HG02970 (cell line): ENCODE measurements around the gene GALNT18.
"Not testable (repeated sequence)": the region's sequence is repeated elsewhere in the genome, so short reads cannot be mapped to it uniquely, and the experiment has no call there.

Source experiments
- ATAC-seq: cut with Tn5 transposase; IDR thresholded peaks from one replicate; pipeline ENCODE4 v1.9.1; 2021; ENCODE audit warnings: mild to moderate bottlenecking, moderate library complexity, moderate number of reproducible peaks; ENCODE audit not compliant: unreplicated experiment, low FRiP score

Gene GALNT18

DNA sequence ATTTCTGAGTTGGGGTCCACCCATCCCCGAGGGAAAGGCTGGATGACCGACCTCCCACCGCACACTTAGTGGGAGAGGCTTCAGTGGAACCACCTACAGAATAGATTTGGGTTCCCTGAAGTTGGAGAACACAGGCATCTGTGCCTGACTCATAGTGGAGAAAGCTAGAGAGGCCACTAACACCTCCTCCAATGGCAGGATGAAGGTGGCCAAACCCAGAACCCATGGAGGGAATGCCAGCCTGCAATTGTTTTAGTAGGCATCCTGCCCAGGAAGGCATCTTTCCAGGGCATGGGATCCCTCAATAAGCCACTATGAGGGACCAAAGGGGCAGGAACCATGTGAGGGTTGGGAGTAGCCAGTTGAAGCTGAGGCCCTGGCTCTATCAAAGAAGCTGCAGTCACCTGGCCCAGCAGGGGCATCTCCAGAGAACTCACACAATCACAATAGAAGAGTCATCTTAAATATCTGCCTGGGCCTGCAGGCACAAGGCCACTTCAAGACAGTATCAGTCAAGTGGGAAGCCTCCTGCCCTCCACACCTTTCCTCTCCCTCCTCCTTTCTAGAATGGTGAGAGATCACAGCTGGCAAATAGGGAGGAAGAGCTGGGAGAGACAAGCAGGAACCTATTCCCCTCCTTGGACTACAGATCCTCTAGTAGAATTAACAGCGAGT lies 144.7 kb downstream of the GALNT18 start:
- no peak for ATAC-seq

DNA sequence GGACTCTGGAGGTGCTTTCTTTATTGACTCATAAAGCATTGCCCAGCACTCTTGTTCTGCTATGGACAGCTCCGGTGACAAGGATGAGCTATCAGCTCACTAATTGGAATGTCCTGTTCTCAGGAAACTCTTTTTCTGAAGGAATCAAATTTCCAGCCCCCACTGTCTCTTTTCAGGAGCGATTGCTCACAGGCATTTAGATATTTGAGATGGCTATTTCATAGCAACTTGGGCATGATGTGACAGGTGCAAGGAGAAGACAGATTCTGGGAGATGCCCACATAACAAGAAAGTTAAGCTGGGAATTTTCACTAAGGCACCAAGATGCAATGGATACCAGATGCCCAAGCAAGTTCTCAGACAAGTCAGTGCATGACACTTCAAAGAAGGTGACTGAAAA lies 145.3 kb downstream of the GALNT18 start:
- no peak for ATAC-seq

DNA sequence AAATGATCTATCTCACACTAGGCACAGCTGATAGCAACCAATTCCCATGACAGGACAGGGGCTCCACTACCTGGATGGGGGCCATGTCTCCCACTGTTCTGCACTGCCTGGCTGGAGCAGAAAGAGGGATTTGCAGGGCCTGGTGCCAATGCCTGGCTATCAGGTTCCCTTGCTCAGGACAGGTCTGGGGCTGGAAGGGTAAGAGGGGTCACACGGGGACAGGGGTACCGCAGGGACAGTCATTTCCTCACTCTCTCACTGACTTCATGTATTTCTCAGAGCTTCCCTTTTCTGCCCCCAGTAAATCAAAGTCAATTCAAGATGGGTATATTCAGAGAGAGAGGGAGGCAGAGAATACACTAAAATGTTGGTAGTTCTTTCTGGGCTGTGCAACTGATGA lies 149.7 kb downstream of the GALNT18 start:
- no peak for ATAC-seq

DNA sequence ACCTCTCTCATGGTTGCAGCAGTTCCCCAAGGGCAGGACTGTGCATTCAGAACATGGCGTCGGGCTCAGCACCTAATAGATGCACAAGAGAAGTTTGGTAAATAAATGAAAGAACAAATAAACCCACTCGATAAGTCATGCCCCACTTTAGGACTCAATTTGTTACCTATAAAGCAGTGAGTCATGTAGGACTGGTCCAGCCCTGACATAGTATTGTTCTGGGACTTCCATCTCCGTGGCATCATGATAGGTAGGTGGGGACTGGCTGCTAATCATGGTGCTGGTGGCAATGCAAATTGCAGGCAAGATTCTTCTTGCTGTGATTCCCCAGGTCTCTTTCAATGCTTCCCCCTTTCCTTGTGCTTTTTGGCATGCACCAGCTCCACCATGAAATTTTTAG lies 150.6 kb downstream of the GALNT18 start:
- ATAC-seq = no peak

DNA sequence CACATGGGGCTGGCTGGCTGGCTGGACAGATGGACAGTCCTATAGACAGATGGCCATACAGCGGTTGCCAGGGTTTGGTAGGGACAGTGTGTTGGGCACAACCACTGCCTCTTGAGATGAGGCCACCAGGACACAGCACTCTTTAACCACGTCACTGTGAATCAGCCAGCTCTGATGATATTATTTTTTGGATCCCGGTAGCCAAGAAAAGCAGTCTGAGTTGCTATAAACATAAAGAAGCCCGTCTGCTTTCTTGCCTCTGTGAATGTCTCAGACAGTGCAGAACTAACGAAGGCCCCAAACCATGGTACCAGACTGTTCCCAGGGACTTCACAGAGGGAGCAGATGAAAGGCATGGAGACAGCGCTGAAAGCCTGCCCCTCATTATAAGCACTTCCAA lies 152.9 kb downstream of the GALNT18 start:
- ATAC-seq = no peak

DNA sequence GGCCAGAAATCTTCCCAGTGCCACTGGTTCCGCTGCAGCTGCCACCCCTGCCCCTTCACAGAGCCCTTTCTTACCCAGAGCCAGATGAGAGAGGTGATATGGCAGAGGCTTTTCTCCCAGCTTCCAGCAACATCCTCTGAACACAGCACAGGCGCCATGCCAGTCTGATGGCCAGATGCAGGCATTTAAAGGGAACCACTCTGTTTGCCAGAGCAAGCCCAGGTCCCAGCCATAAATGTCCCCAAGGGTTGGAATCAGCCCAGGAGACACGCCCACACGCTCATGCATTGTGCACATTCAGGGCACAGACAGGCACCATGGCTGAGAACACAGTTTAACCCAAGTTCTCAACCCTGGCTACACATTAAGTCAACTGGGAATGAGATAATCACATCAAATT lies 154.5 kb downstream of the GALNT18 start:
- no peak for ATAC-seq

DNA sequence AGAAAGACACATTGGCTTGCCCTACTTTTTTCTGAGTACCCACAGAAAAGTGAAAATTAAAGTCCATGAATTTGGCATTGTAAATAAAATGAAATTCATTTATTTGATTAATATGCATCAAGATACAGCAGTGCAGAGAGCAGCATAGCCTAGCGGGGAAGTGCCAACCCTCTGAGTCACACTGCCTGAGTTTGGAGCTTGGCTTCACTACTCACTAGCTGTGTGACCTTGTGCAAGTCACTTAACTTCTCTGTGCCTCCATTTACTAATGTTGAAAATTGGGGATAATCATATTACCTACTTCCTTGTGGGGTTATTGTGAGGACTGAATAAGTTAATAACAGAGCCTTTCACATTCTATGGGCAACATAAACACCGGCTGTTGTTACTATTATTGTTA lies 157.2 kb downstream of the GALNT18 start:
- no peak for ATAC-seq

DNA sequence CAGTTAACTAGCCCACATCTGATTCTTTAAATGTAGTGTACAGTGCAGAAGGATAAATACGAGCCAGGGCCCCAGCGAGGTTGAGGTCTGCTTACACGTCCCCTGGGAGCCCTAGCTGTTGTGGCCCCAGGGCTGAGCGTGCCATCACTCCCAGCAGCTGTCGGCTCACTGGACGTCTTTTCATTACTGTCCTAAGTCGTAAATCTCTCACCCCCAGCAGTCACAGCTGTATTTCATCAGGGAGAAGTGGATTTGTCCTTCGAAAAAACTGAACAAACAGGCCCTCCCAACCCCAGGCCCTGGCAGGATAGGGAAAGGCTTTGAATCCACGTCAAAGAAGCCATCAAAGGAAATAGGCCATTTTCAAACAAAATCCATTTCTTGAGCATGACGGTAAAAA lies 158.4 kb downstream of the GALNT18 start:
- no peak for ATAC-seq

DNA sequence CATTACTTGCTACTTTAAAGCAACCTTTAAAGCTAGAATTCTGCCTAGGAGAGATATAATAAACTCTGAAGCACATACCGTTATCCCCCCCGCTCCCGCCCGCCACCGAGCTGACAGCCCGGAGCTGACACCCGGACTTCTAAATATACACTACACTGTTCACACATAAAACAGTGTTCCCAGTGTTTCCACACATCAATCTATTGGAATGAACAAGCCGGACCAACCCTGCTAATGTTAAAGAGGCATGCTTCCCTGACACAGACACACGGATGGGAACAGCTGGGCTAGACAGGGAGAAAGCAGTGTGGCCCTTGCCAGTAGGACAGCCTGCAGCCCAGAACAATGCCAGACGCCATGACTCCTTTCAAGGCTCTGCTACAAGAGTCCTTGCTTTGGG lies 160.3 kb downstream of the GALNT18 start:
- ATAC-seq = no peak

DNA sequence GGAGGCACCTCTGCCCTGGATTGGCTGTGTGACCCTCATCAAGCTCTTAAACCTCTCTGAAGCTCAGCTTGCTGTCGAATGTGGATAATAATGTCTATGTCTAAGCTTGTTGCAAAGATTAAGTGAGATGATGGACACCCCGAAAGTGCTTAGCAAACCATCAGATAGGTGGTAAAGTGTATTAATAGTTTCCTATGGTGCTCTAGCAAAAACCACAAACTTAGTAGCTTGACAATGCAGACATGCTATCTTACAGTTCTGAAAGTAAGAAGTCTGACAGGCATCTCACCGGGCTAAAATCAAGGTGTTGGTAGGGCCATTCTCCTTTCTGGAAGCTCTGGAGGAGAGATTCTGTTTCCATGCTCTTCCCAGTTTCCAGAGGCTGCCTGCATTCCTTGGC lies 162.2 kb downstream of the GALNT18 start:
- no peak for ATAC-seq

DNA sequence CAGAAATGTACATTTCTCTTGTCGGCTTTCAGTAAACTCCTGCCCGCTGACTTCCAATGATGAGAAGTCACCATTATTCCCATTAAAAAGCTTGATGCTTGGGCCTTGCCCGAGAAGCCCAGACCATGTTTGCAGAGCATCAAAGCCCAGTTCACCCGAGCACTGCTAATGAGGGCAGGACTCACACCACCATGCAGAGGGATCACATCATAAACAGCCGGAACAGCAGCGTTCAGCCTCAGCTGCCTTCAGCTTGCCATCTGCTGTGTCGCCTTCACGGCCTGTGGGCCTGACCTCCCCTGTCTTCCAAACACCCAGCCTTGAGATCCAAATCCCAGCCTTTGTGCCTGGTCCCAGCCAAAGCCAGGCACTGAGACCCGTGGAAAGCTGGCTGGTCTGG lies 163.3 kb downstream of the GALNT18 start:
- no peak for ATAC-seq

DNA sequence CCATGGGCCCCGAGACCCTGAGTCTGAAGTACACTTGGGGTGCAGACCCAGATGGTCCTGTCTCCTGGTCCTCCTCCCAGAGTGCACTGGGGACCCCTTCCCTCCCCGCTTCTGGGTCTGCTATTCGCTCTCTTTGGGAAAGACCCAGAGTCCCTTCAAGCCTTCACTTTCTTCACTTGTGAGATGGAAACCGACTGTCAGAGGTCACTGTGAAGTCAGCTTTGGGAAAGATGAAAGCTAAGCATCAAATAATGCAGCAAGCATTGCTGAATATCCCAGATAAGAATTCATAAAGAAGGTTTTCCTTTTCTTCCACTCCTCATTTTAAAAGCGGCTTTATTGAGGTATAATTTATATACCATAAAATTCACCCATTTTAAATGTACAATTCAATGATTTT lies 163.8 kb downstream of the GALNT18 start:
- ATAC-seq = no peak

DNA sequence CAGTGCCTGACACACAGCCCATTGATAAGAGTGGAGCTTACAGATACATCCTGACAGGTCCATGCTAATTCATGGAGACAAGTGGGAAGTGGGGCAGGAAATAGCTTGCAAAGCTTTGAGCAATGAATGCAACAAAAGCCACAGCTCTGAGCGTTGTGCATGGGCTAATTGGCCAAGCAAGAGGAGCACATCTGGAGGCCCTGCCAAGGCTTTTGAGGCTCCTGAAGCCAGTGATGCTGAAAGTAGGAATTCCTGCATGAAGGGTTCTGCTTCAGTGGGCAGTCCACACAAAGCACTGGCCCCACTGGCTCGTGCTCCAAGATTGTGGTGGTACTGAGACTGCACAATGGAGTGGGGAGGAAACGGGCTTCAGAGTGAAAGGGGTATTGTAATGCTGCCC lies 164.9 kb downstream of the GALNT18 start:
- ATAC-seq = no peak

DNA sequence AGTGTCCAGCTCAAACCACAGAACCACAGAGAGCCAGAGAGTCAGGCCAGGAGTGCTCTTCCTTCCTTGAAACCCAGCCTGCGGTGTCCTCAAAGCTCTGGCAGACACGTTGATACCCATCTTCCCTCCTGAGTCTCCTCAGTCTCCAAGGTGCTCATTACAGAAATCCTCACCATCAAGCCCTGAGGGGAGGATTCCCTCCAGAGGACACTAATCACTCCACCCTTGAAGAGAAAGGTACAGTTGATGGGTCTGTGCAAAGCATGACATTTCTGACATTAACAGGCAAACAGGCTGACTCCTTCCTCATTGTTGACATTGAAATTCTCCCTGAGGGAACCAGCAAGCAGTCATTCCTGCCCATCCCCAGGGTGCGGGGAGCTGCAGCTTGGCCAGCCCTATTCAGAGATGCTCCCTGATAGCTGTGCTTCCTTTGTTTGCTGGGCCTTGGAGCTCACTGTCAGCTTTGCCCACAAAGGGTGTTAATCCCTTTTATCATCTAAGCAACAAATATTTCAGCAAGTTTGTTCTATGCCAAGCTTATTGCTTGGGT lies 167.1 kb downstream of the GALNT18 start:
- no peak for ATAC-seq

DNA sequence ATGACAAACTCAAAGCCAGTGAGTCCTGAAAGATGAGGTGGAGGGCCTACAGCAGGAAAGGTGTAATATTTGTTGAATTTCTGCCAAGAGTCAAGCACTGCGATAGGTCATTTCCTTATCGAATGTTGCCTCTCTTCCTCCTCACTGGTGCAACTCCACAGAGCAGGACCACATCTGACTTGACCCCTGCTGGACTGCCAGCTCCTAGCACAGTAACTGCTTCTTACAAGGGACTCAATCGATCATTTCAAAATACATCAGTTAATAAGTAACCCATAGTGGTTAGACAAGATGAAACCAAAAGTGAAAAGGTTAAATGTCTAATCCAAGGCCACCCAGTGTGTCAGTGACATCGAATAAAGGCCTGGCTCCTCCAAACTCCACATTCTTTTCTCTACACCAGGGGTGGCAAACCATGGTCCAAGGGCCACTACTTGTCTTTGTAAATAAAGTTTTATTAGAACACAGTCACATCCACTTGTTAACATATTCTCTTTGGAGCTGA lies 170.3 kb downstream of the GALNT18 start:
- ATAC-seq = peak; percentile 94

DNA sequence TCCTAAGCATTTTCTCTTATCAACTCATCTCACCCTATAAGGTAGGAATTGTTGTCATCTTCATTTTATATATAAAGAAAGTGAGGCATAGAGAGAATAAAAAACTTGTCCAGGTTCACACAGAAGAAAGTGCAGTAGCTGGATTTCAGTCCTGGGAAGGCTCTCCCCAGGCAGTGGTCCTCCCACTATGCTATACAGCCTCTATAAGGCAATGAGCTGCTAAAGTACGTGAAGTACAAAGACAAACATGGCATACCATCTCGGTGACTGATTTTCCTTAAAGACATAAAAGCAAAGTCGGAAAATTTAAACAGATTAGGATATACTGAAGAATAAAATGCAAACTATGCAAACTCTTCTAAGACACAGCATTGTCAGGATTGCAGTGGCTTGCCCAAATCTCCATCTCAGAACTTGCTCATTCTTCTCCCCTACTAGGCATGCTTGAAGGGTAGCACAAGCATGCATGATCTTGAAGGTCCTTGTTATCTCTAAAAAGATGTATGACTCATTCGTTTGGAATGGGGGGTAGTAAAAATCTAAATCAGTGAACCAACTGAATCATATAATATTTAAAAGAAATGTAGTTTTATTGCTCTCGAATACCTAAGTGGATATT lies 171.0 kb downstream of the GALNT18 start:
- ATAC-seq = no peak

DNA sequence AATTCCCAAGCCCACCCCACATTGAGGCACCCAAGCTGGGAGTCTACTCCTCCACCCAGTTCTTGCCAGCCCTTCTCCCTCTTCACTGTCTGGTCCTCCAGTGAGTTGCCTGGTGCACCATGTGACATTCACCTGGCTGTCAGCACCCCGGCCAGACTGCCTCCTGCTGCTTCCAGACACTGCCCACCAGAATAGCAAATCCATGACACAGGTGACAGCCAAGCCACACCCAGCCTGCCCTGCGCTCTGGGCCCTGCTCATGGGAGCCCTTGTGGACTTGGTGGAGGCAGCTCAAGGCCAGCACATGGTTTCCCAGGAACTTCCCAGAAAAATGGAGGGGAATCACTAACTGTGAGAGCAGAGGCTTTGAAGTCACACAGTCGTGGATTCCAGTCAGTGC lies 172.5 kb downstream of the GALNT18 start:
- no peak for ATAC-seq

DNA sequence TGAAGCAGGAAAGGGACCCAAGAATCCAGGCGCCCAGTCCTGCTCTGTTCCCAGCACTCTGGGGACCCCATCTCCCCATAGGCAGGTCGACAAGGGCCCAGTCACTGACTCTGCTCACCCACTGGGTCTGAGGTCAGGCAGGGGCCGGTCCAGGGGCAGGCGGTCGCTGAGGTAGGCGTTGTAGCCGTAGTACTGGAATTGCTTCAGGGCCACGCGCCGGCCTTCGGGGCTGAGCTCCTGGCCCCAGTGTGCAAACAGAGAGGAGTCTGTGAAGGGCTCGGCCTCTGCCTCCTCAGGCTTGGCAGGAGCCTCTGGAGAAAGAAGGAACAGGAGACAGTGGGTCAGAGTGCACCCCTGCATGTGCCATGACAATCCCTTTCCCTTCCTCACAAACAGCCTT lies 173.2 kb downstream of the GALNT18 start:
- ATAC-seq = no peak

DNA sequence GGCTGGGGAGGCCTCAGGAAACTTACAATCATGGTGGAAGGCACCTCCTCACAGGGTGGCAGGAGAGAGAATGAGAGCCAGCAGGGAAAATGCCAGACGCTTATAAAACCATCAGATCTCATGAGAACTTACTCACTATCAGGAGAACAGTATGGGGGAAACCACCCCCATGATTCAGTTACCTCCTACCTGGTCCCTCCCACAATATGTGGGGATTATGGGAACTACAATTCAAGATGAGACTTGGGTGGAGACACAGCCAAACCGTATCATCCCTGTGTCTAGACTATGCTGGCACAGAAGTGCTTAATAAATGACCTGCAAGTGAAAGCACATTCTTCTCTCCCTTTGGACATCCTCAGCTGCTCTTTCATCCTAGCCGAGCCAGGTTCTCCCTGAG lies 174.2 kb downstream of the GALNT18 start:
- not testable (repeated sequence) for ATAC-seq

DNA sequence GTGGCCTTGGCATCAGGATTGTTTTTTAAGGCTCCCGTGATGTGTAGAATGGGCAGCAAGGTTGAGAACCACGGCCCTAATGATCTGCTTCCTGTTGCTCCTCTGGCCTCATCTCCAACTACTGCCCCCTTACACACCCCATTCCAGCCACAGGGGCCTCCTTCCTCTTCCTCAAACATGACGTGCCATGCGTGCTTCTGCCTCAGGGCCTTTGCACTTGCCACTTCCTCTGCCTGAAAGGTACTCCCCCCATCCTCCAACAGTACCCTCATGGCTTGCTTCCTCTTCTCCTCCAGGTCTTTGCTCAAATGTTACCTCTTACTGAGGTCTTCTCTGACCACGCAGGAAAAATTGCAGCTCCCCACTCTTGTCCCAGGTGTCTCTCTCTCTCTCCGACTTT lies 174.8 kb downstream of the GALNT18 start:
- ATAC-seq = no peak

DNA sequence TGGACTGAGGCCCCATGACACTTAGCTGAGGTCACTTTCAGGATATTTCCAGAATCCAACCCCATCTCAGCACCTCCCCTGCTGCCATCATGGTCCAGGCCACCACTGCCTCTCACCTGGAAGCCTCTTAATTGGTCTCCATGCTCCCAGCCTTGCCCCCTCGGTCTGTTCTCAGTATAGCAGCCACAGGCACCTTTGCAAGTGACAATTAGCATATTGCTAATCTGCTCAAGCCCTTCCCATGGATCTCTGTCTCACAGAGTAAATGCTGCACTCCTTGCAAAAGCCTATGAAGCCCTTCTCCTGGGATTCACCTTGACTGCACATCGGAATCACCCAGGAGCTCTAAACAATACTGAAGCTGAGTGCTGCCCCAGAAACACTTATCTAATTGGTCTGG lies 175.2 kb downstream of the GALNT18 start:
- no peak for ATAC-seq
